ENCODE results near the gene ARHGAP22.

ARHGAP22 gene

DNA sequence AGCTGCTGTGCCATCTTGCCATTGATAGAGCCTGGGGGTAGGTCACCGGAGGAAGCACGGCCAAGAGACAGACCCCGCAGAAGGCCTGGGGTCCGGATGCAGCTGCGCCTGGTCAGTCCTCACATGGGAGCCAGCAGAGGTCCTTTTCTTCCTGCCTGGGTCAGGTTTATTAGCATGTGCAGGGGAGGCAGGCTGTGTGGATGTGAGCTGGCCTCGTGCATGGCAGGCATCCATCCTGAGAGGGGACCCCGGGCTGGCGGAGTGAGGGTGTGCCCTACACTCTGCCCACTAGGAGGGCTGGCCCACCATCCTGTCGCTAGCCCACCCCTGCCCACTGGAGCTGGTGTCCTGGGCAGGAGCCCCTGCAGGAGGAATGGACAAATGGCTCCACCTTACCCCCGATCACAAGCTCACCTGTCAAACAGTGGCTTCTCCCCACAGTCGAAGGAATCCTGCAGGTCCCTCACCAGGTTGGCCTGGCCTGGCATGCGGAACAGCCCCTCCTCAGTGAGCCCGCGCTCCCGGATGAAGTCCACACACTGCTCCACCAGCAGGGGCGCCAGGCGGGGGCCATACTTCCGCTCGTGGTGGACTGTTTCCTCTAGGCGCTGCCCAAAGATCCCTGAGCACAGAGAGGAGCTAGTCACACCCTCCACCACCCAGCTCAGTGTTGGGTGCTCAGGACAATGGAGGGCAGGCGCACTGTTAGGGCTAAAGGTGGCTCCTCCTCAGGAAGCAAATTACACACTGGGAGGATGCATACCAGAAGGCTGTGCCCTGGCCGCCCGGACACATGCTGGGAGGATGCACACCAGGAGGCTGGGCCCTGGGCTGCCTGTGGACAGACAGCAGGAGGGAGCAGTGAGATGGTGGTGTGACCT lies 145.4 kb downstream of the ARHGAP22 start:
- DNase-seq, result peak in 1 of 3 donors; percentile 23

DNA sequence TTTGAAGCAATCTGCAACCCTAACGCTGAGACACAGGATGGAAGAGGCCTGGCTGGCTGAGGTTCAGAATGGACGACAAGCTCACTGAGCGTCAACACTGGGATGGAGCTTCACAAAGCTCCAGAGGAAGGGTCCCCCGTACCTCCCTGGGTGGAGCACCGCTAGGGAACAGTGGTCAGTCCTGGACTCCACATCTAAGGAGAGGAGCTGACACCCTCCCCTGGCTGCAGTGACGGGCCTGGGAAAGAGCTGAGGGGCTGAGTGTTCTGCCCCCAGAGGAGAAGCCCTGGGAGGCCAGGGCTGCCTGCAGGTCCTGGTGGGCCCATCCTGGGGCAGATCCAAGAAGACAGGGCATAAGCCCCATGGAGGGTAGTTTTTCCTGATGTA lies 146.2 kb downstream of the ARHGAP22 start:
- no peak for DNase-seq

GRCh38 chr10:48457949-48458661 lies 146.8 kb downstream of the ARHGAP22 start:
- no peak for DNase-seq

GRCh38 chr10:48456808-48457761 lies 147.8 kb downstream of the ARHGAP22 start:
- DNase-seq, result peak in 2 of 3 donors; percentile 41 to 69

GRCh38 chr10:48456361-48456804 lies 148.5 kb downstream of the ARHGAP22 start:
- peak; percentile 73 to 85 (median 78) for DNase-seq

GRCh38 chr10:48455392-48456151 lies 149.3 kb downstream of the ARHGAP22 start:
- DNase-seq, result no peak

DNA sequence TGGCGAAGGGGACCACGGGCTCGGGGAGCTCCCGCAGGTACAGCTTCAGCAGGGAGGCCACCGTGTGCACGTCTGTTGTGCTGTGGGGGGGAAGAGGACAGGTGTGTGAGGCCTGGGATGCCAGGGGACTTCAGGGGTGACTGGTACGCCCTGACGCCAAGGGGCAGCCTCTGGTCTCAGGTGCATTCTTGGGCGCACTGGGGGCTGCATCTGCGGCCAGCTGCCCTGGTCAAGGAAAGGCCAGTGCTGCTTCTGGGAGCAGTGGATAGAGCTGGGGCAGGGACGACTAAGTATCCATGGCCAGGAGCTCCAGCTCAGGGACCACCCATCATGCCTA lies 149.8 kb downstream of the ARHGAP22 start:
- no peak for DNase-seq

DNA sequence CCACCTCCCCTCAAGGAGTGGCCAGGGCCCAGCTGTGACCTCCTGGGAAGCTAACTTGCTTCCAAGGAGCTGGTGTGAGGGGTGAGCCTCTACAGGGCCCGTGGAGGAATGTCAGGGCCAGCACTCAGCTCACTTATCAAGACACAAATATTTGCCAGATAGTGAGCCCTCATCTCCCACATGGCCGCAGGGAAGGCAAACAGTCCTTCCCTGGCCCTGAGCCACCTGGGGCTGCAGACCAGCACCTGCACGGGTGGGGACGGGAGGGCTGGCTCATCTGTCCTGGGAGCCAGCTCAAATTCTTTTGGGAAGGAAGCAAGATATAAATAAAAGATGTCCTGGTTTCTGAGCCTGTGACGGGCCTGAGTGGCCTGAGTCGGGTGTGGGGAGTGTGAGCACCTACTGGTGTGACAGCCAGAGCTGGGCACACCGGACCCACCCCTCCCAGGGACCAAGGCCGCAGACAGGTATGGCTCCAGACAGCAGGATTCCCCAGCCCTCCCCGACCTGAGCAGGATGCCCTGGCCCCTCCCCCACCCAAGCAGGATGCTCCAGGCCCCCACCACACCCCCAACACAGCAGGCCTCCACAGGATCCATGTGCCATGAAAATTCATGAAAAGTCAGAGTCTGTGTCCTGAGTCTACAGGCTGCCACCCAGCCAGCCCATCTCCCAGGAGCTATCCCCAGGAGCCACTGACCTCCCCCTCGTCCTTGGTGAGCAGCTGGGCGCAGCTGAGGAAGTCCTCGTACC lies 150.4 kb downstream of the ARHGAP22 start:
- DNase-seq, result no peak

GRCh38 chr10:48453451-48454301 lies 151.2 kb downstream of the ARHGAP22 start:
- DNase-seq, result no peak

GRCh38 chr10:48452879-48453412 lies 151.9 kb downstream of the ARHGAP22 start:
- no peak for DNase-seq

DNA sequence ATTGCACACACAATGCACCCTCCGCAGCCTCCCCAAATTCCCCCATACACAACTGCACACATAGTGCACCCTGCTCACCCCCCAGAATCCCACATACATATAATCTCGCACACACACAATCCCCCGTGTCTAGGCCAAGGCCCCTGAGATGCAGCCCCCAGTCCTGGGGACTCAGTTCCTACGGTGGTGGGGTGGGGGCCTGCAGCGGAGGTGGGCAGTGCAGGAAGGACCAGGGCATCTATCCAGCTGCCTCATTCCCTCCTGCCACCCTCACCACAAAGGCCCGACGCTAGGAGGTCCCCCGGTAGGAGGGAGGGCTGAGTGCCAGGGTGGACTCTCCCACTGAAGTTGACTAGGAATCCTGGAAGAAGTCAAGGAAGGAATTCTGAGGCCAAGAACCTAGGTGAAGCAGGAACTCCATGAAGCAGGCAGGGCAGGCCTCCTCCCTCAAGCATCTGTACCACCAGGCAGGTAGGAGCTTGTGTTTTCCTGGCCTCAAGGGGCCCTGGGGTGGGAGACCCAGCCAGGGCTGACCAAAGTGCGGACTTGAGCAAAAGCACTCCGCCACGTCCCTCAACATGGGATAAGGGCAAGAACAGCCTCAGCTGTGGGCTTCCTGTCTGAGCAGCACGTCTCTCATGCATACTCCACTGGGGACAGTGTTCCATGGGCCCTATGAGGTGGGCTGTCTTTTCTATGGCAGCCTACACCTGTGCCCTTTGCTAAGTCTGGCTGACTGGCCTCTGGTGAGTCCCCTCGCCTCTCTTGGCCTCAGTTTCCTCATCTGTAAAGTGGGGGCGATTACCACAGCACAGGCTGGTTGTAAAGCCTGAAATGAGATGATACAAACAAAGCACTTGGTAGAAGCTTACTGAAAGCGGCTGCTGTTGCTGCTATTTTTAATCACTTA lies 152.6 kb downstream of the ARHGAP22 start:
- no peak for DNase-seq

DNA sequence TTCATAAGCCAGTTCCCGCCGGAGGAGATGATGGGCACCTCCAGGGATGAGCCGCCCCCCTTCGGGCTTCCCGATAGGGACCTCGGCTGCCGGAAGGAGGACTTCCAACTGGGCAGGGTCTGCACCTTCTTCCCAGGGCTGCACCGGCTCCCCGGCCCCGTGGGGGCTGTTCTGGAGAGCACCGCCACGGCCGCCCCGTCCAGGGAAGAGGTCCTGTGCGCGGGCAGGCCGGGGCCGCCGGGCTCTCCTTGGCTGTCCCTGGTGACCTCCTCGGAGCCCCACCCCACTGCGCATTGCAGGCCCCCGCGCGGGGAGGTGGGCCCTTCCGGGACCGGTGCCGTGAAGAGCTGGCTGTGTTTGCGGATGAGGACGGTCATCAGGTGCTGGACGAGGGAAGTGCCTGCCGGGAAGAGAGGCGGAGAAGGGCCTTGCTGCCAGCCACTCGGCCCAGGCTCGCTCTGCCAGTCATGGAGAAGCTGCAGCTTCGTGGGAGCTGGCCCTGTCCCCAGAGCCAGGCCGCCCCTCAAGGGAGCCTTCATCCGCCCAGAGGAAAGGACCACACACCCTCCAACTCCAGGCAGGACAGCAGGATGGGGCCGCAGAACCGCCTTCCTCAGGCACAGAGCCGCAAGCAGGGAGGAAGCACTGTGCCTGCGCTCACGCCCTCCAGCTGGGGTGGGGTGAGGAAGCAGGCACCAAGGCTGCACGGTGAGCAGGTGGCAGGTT lies 154.0 kb downstream of the ARHGAP22 start:
- no peak for DNase-seq

DNA sequence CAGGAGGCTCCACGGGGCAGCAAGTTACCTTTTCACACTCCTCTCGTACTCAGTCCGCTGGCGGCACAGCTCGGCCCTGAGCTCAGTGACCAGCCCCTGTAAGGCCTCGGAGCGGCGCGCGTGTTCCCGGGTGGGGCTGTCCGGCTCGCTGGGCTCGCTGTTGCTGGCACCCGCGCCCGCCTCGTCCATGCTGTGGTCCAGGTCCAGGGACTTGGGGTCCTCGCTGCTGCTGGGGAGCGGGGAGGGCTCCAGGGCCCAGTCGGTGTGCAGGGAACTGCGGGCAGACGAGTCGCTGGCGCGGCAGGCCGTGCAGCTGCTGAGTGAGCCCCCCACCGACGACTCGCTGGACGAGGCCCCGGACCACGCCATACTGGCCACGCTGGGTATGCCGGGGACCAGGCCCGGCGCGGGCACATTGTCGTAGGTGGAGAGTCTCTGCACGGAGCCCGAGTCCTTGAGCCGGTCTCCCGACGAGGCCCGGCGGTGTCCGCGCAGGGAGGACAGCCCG lies 154.6 kb downstream of the ARHGAP22 start:
- DNase-seq, result no peak

GRCh38 chr10:48449501-48450232 lies 155.2 kb downstream of the ARHGAP22 start:
- no peak for DNase-seq

GRCh38 chr10:48448796-48449195 lies 156.1 kb downstream of the ARHGAP22 start:
- peak; percentile 18 to 51 (median 38) for DNase-seq

DNA sequence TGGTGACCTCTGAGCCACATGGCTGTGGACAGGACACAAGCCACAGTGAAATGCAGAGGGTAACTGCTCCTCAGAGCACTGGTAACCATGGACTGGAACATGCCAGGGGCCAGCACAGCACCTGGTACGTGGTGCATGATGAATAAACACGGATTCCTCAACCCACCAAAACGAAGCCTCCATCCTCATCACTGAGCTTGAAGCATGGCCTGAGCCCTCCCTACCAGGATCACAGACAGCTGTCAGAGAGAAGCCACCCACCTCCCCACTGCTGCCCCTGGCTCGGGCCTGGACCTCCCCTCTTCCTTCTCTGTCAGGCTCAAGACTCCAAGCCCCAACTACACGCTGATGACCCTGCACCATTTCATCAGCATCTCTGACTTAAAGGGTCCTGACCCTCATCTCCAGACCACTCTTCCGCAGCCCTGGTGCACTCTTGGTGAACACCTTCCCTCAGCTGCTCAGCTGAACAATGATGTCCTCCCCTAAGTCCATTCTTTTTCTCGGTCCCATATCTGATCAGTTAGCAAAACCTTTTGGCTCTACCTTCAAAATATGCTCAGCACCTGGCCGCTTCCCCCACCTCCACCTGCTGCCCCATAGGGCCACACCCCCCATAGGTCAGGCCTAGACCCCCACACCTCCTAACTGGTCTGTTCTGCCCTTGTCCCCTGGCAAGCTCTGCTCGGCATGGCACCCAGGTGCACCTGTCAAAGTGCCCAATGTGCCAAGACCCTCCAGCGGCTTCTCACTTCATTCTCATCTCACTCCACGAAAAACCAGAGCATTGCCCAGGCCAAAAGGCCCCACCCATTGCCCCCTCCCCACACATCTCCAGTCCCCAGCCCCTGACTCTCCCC lies 157.3 kb downstream of the ARHGAP22 start:
- no peak for DNase-seq
